HEK293 (cell line): ENCODE data around the gene NCEH1.

Experiments
- CTCF ChIA-PET: fragments of 350-600 bp; formaldehyde crosslinking; extraction: SDS; loops from one replicate; lab custom pipeline; 2021; ENCODE audit warnings: antibody characterized with exemption; lab: Yijun Ruan, JAX
- POLR2A ChIA-PET: fragments of 300-600 bp; formaldehyde crosslinking; extraction: SDS; loops from one replicate; lab custom pipeline; 2020; ENCODE audit warnings: antibody characterized with exemption, inconsistent platforms; lab: Yijun Ruan, JAX
- H3K27ac ChIP-seq: fragments of 200-500 bp; sonication (Bioruptor generic); 2 replicates; pipeline ENCODE4 v1.5.1; 2014; ENCODE audit warnings: low read depth, low read length, control low read depth, inconsistent platforms; ENCODE audit errors: extremely low read depth
- H3K36me3 ChIP-seq, 2 experiments: fragments of 200-500 bp in 1 of 2; sonication (Bioruptor generic) in 1 of 2; 1 replicate in 1 of 2; 2 replicates in 1 of 2; pipeline ENCODE4 v1.5.1; 2014 to 2017; ENCODE audit warnings: inconsistent platforms in 2 of 2, low read length in 2 of 2; ENCODE audit not compliant: control insufficient read depth in 2 of 2, insufficient read depth in 1 of 2
- H3K4me1 ChIP-seq: fragments of 200-500 bp; sonication (Bioruptor generic); 2 replicates; pipeline ENCODE4 v1.5.1; 2014; ENCODE audit warnings: mild to moderate bottlenecking, low read length, inconsistent platforms; ENCODE audit not compliant: control insufficient read depth, insufficient read depth
- H3K4me3 ChIP-seq: 2 replicates; pipeline ENCODE4 v1.5.1; 2011; ENCODE audit warnings: low read depth, mild to moderate bottlenecking, control low read depth, low read length, moderate library complexity
- H3K9me3 ChIP-seq: fragments of 200-500 bp; sonication (Bioruptor generic); 2 replicates; pipeline ENCODE4 v1.5.1; 2014; ENCODE audit warnings: low read depth, low read length, inconsistent platforms; ENCODE audit not compliant: control insufficient read depth, insufficient read depth
- BCL11B ChIP-seq: fragments of 450-650 bp; formaldehyde crosslinking; IDR thresholded peaks from 2 replicates; pipeline ENCODE4 v1.5.1; 2016; ENCODE audit warnings: low read depth, missing biosample characterization, missing genetic modification characterization
- GLI4 ChIP-seq: fragments of 450-650 bp; formaldehyde crosslinking; IDR thresholded peaks from 2 replicates; pipeline ENCODE4 v1.5.1; 2016; ENCODE audit warnings: missing biosample characterization, missing genetic modification characterization
- IKZF3 ChIP-seq: fragments of 450-650 bp; IDR thresholded peaks from 2 replicates; pipeline ENCODE4 v1.5.0; 2018; ENCODE audit warnings: missing biosample characterization, mild to moderate bottlenecking, missing genetic modification characterization, moderate library complexity
- SP7 ChIP-seq: fragments of 450-650 bp; formaldehyde crosslinking; IDR thresholded peaks from 2 replicates; pipeline ENCODE4 v1.5.1; 2016; ENCODE audit warnings: missing biosample characterization, missing genetic modification characterization
- WT1 ChIP-seq: fragments of 450-650 bp; formaldehyde crosslinking; IDR thresholded peaks from 2 replicates; pipeline ENCODE4 v1.5.1; 2016; ENCODE audit warnings: missing biosample characterization, missing genetic modification characterization
- ZBTB20 ChIP-seq: fragments of 450-650 bp; formaldehyde crosslinking; IDR thresholded peaks from 2 replicates; pipeline ENCODE4 v1.5.1; 2016; ENCODE audit warnings: missing biosample characterization, missing genetic modification characterization
- ZBTB48 ChIP-seq: fragments of 450-650 bp; formaldehyde crosslinking; IDR thresholded peaks from 2 replicates; pipeline ENCODE4 v1.5.1; 2016; ENCODE audit warnings: missing biosample characterization, missing genetic modification characterization
- ZNF132 ChIP-seq: fragments of 450-650 bp; formaldehyde crosslinking; IDR thresholded peaks from 2 replicates; pipeline ENCODE4 v1.5.1; 2017; ENCODE audit warnings: missing biosample characterization, missing genetic modification characterization, borderline replicate concordance
- ZNF16 ChIP-seq: fragments of 450-650 bp; formaldehyde crosslinking; IDR thresholded peaks from 2 replicates; pipeline ENCODE4 v1.5.1; 2016; ENCODE audit warnings: low read depth, missing biosample characterization, missing genetic modification characterization
- ZNF211 ChIP-seq: fragments of 450-650 bp; formaldehyde crosslinking; IDR thresholded peaks from 2 replicates; pipeline ENCODE4 v1.5.1; 2016; ENCODE audit warnings: low read depth, missing biosample characterization, missing genetic modification characterization
- ZNF221 ChIP-seq: fragments of 450-650 bp; formaldehyde crosslinking; IDR thresholded peaks from 2 replicates; pipeline ENCODE4 v1.5.1; 2017; ENCODE audit warnings: missing biosample characterization, missing genetic modification characterization, borderline replicate concordance
- ZNF266 ChIP-seq: fragments of 450-650 bp; formaldehyde crosslinking; IDR thresholded peaks from 2 replicates; pipeline ENCODE4 v1.5.1; 2016; ENCODE audit warnings: missing biosample characterization, missing genetic modification characterization, low read depth
- ZNF274 ChIP-seq, 2 experiments: fragments of 200-500 bp in 1 of 2; fragments of 450-650 bp in 1 of 2; sonication (Bioruptor generic) in 1 of 2; formaldehyde crosslinking in 1 of 2; IDR thresholded peaks; 2 replicates each; pipeline versions ENCODE4 v1.5.1 to v1.6.1; 2014 to 2016; ENCODE audit warnings: borderline replicate concordance in 1 of 2, inconsistent platforms in 1 of 2, low read length in 1 of 2, missing biosample characterization in 1 of 2, missing genetic modification characterization in 1 of 2
- ZNF48 ChIP-seq: fragments of 450-650 bp; formaldehyde crosslinking; IDR thresholded peaks from 2 replicates; pipeline ENCODE4 v1.5.1; 2016; ENCODE audit warnings: missing biosample characterization, missing genetic modification characterization
- ZNF510 ChIP-seq: fragments of 450-650 bp; formaldehyde crosslinking; IDR thresholded peaks from 2 replicates; pipeline ENCODE4 v1.5.1; 2018; ENCODE audit warnings: mild to moderate bottlenecking, missing genetic modification characterization, missing biosample characterization; ENCODE audit not compliant: insufficient replicate concordance
- ZNF530 ChIP-seq: fragments of 450-650 bp; formaldehyde crosslinking; IDR thresholded peaks from 2 replicates; pipeline ENCODE4 v1.5.1; 2016; ENCODE audit warnings: low read depth, missing biosample characterization, missing genetic modification characterization
- ZNF624 ChIP-seq: fragments of 450-650 bp; formaldehyde crosslinking; IDR thresholded peaks from 2 replicates; pipeline ENCODE4 v1.5.1; 2017; ENCODE audit warnings: missing biosample characterization, missing genetic modification characterization
- ZNF670 ChIP-seq: fragments of 450-650 bp; formaldehyde crosslinking; IDR thresholded peaks from 2 replicates; pipeline ENCODE4 v1.5.1; 2016; ENCODE audit warnings: missing biosample characterization, missing genetic modification characterization, low read depth
- ZXDB ChIP-seq: fragments of 450-650 bp; formaldehyde crosslinking; IDR thresholded peaks from 2 replicates; pipeline ENCODE4 v1.5.1; 2016; ENCODE audit warnings: missing biosample characterization, missing genetic modification characterization
- TF ChIP-seq, protein P1 (sequence below): fragments of 450-650 bp; formaldehyde crosslinking; IDR thresholded peaks from 2 replicates; pipeline ENCODE4 v1.5.1; 2016; ENCODE audit warnings: missing biosample characterization, missing genetic modification characterization, low read depth
- TF ChIP-seq, protein P2 (sequence below): fragments of 450-650 bp; formaldehyde crosslinking; IDR thresholded peaks from 2 replicates; pipeline ENCODE4 v1.5.1; 2016; ENCODE audit warnings: missing biosample characterization, missing genetic modification characterization
- TF ChIP-seq, protein P3 (sequence below): fragments of 450-650 bp; formaldehyde crosslinking; optimal IDR thresholded peaks from 2 replicates; pipeline ENCODE3; 2016; ENCODE audit warnings: missing biosample characterization, mild to moderate bottlenecking, missing genetic modification characterization
- TF ChIP-seq, protein P4 (sequence below): fragments of 450-650 bp; formaldehyde crosslinking; IDR thresholded peaks from 2 replicates; pipeline ENCODE4 v1.5.1; 2016; ENCODE audit warnings: missing biosample characterization, missing genetic modification characterization
- TF ChIP-seq, protein P5 (sequence below): fragments of 450-650 bp; formaldehyde crosslinking; IDR thresholded peaks from 2 replicates; pipeline ENCODE4 v1.5.1; 2016; ENCODE audit warnings: missing biosample characterization, missing genetic modification characterization

NCEH1 gene

DNA sequence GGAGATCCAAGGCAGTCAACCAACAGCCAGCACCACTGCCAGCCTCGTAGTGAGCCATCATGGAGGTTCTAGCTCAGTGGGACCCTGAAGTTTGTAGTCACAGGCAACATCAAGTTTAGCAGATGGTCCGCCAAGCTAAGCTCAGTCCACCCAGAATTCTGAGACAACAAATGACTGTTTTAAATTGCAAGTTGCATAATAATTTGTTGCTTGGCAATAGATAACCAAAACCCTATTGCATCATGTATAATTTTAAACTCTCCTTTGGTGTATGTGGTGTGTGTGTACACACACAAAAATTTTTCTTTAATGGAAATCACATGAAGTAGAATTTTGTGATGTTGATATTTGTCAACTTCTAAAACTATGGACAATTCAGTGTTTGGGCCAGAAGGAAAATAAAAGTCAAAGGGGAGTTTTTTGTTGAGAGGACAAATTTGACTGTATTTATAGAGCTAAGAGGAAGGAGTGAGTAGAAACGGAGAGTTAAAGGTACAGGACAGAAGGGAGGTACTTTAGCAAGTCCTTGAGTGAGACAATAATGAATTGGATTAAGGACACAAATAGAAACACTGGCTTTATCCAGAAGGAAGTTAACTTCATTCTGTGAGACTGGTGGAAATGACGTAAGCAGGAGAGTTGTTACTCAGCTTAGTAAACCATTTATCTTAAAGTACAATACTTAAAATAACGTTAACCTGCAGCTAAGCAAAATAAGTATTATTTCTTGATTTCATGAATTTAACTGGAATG lies 83.6 kb downstream of the NCEH1 start:
- ChIA-PET CTCF (interaction anchor here (0.6 to 0.7 kb wide), 2 partner anchors 299 to 1252 kb away, joined by 3 read pairs; no protein-coding TSS in a partner anchor), POLR2A (no interaction called here)
- no peak overlapping the region for H3K27ac ChIP-seq

DNA sequence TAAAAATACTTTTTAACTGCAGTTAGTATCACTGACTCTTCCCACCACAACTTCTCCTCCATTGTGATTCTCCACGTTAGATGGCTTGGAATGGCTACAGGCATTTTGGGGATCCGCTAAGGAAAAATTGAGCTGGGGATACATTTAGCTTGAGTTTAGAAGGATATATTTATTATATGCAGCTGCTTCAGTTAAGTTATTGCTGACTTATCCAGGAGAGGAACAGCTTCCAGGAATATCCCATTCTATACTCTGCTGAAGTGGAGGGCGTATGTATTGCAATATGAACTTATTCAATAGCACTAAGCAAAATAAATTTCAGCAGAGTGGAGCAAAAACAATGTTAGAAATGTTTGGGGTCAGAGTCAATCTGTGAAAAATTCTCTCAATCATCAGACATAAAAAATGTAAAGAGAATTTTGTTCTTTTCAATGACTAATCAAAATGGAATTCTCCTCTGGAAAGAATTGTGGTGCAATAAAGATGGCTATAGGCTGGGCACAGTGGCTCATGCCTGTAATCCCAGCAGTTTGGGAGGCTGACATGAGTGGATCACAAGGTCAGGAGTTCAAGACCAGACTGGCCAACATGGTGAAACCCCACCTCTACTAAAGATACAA lies 84.7 kb downstream of the NCEH1 start:
- no peaks in the 10 kb centered on the region for H3K36me3 ChIP-seq
- no peaks in the 10 kb centered on the region for H3K9me3 ChIP-seq
- H3K4me1 ChIP-seq, result no peaks in the 10 kb centered on the region
- TF ChIP-seq BCL11B, result no peak
- TF ChIP-seq SP7 (tag by site-specific recombination), result no peak
- H3K4me3 ChIP-seq, result no peak overlapping the region
- ChIA-PET CTCF (interaction anchor here (0.5 to 1.0 kb wide), 2 partner anchors 166 to 269 kb away, joined by 3 to 6 read pairs; no protein-coding TSS in a partner anchor), POLR2A (no interaction called here)
- no peak overlapping the region for H3K27ac ChIP-seq

More for the DNA sequence above, 83.6 kb downstream of the NCEH1 start:
- Histone ChIP-seq H3K4me3 (no peak overlapping the region), H3K9me3 (no peaks in the 10 kb centered on the region), H3K36me3 (no peaks in the 10 kb centered on the region), H3K4me1 (no peaks in the 10 kb centered on the region)
- TF ChIP-seq, protein P1, sequence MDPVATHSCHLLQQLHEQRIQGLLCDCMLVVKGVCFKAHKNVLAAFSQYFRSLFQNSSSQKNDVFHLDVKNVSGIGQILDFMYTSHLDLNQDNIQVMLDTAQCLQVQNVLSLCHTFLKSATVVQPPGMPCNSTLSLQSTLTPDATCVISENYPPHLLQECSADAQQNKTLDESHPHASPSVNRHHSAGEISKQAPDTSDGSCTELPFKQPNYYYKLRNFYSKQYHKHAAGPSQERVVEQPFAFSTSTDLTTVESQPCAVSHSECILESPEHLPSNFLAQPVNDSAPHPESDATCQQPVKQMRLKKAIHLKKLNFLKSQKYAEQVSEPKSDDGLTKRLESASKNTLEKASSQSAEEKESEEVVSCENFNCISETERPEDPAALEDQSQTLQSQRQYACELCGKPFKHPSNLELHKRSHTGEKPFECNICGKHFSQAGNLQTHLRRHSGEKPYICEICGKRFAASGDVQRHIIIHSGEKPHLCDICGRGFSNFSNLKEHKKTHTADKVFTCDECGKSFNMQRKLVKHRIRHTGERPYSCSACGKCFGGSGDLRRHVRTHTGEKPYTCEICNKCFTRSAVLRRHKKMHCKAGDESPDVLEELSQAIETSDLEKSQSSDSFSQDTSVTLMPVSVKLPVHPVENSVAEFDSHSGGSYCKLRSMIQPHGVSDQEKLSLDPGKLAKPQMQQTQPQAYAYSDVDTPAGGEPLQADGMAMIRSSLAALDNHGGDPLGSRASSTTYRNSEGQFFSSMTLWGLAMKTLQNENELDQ (tag by site-specific recombination), result no peak
- TF ChIP-seq ZNF211 (tag by site-specific recombination), result no peak
- TF ChIP-seq, protein P2, sequence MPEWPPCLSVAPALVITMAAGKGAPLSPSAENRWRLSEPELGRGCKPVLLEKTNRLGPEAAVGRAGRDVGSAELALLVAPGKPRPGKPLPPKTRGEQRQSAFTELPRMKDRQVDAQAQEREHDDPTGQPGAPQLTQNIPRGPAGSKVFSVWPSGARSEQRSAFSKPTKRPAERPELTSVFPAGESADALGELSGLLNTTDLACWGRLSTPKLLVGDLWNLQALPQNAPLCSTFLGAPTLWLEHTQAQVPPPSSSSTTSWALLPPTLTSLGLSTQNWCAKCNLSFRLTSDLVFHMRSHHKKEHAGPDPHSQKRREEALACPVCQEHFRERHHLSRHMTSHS (tag by site-specific recombination), result no peak
- TF ChIP-seq ZNF510 (tag by site-specific recombination), result no peak
- no peak for TF ChIP-seq ZXDB
- TF ChIP-seq, protein P3, sequence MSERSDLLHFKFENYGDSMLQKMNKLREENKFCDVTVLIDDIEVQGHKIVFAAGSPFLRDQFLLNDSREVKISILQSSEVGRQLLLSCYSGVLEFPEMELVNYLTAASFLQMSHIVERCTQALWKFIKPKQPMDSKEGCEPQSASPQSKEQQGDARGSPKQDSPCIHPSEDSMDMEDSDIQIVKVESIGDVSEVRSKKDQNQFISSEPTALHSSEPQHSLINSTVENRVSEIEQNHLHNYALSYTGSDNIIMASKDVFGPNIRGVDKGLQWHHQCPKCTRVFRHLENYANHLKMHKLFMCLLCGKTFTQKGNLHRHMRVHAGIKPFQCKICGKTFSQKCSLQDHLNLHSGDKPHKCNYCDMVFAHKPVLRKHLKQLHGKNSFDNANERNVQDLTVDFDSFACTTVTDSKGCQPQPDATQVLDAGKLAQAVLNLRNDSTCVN (tag by site-specific recombination), result no peak
- TF ChIP-seq ZNF266, result no peak
- no peak for TF ChIP-seq ZNF16 (tag by site-specific recombination)
- no peak for TF ChIP-seq ZNF274 (IDR thresholded peaks at IDR 0.05; ENCODE audit: low read length)
- no peak for TF ChIP-seq ZNF274 (tag by site-specific recombination; IDR thresholded peaks at IDR 0.05; ENCODE audit: borderline replicate concordance)
- TF ChIP-seq WT1 (tag by site-specific recombination), result no peak
- no peak for TF ChIP-seq ZNF670
- TF ChIP-seq ZNF624, result no peak

DNA sequence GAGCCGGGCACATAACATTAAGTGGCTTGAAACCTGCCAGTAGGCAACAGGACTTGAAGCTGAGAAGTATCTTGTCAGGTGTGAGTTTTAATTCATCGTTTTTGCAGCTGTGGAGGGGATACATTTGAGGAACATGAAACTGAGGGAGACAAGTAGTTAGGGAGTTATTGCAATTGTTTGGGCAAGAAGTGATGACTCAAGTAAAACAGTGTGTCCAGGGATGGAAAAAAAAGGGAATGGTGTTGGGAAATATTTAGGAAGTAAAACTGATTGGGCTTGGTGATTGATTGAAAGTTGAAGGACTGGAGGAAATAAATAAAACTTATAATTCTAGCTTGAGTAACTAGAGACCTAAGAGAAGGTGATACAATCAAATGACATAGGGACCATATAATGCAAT lies 85.5 kb downstream of the NCEH1 start:
- POLR2A ChIA-PET, result no interaction called here
- Histone ChIP-seq H3K27ac (no peak overlapping the region), H3K4me3 (no peak overlapping the region), H3K36me3 (no peaks in the 10 kb centered on the region), H3K4me1 (no peaks in the 10 kb centered on the region), H3K9me3 (no peaks in the 10 kb centered on the region)
- CTCF ChIA-PET, result interaction anchor here (0.5 to 1.6 kb wide), 7 partner anchors 13 to 1059 kb away, joined by 3 to 9 read pairs (median 3); no protein-coding TSS in a partner anchor
- no peak for TF ChIP-seq ZNF530 (tag by site-specific recombination)
- no peak for TF ChIP-seq ZBTB20 (tag by site-specific recombination)
- TF ChIP-seq ZBTB48 (tag by site-specific recombination), result no peak
- TF ChIP-seq GLI4, result no peak
- TF ChIP-seq ZNF221 (tag by site-specific recombination), result no peak
- no peak for TF ChIP-seq IKZF3 (tag by site-specific recombination)
- TF ChIP-seq ZNF132 (tag by site-specific recombination), result no peak
- TF ChIP-seq, protein P4, sequence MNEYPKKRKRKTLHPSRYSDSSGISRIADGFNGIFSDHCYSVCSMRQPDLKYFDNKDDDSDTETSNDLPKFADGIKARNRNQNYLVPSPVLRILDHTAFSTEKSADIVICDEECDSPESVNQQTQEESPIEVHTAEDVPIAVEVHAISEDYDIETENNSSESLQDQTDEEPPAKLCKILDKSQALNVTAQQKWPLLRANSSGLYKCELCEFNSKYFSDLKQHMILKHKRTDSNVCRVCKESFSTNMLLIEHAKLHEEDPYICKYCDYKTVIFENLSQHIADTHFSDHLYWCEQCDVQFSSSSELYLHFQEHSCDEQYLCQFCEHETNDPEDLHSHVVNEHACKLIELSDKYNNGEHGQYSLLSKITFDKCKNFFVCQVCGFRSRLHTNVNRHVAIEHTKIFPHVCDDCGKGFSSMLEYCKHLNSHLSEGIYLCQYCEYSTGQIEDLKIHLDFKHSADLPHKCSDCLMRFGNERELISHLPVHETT (tag by site-specific recombination), result no peak
- TF ChIP-seq, protein P5, sequence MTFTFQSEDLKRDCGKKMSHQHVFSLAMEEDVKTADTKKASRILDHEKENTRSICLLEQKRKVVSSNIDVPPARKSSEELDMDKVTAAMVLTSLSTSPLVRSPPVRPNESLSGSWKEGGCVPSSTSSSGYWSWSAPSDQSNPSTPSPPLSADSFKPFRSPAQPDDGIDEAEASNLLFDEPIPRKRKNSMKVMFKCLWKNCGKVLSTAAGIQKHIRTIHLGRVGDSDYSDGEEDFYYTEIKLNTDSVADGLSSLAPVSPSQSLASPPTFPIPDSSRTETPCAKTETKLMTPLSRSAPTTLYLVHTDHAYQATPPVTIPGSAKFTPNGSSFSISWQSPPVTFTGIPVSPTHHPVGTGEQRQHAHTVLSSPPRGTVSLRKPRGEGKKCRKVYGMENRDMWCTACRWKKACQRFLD (tag by site-specific recombination), result no peak
- no peak for TF ChIP-seq ZNF48 (tag by site-specific recombination)
